PC-3 (cell line): Measurements from ENCODE around the gene SNTG2. TPM values are rescaled to one million over a fixed set of nuclear protein-coding genes. Genes with fewer than 3 reads are reported as not detected.

ENCODE experiments used
- ATAC-seq: fragments of 200-7000 bp; cut with Tn5 transposase; 2 replicates; pipeline ENCODE4 v1.9.1; 2020; ENCODE audit warnings: mild to moderate bottlenecking, moderate library complexity
- BruUV-seq: library from RNA; stranded (reverse); fragments of 400-500 nt; replicated peaks from 2 replicates; lab custom pipeline; 2021; lab: Mats Ljungman, UMichigan
- CTCF ChIA-PET: fragments of 300-600 bp; sonication (Branson Sonifier 250); formaldehyde crosslinking; loops from one replicate; lab custom pipeline; 2022; ENCODE audit warnings: antibody characterized with exemption; lab: Charles Lee
- POLR2A ChIA-PET: fragments of 300-600 bp; sonication (Branson Sonifier 250); formaldehyde crosslinking; loops from one replicate; lab custom pipeline; 2022; ENCODE audit warnings: antibody characterized with exemption; ENCODE audit not compliant: unreplicated experiment; lab: Charles Lee
- DNase-seq: peaks from one replicate; pipeline ENCODE4 v3.0.0-alpha.2; 2015
- H2AFZ ChIP-seq: fragments of 300-600 bp; sonication (generic); 2 replicates; pipeline ENCODE4 v1.6.0; 2016; ENCODE audit warnings: antibody characterized with exemption, low read length
- H3F3A ChIP-seq: fragments of 300-600 bp; sonication (generic); one replicate; pipeline ENCODE4 v1.6.0; 2017; ENCODE audit warnings: antibody characterized with exemption, low read length, control low read depth, mild to moderate bottlenecking; ENCODE audit not compliant: unreplicated experiment
- H3K27ac ChIP-seq: fragments of 300-600 bp; sonication (generic); 2 replicates; pipeline ENCODE4 v1.5.1; 2016; ENCODE audit warnings: mild to moderate bottlenecking, low read length
- H3K27me3 ChIP-seq: fragments of 300-600 bp; sonication (generic); 2 replicates; pipeline ENCODE4 v1.6.1; 2016; ENCODE audit warnings: low read length, mixed read lengths
- H3K36me3 ChIP-seq: fragments of 300-600 bp; sonication (generic); 2 replicates; pipeline ENCODE4 v1.6.1; 2016; ENCODE audit warnings: low read depth, mixed run types, low read length, mixed read lengths
- H3K4me1 ChIP-seq: fragments of 300-600 bp; sonication (generic); 2 replicates; pipeline ENCODE4 v1.5.1; 2016; ENCODE audit warnings: low read length; ENCODE audit not compliant: insufficient read depth
- H3K4me2 ChIP-seq: fragments of 300-600 bp; sonication (generic); 2 replicates; pipeline ENCODE4 v1.6.0; 2016; ENCODE audit warnings: low read length
- H3K4me3 ChIP-seq: fragments of 300-600 bp; sonication (generic); 2 replicates; pipeline ENCODE4 v1.5.1; 2016; ENCODE audit warnings: mild to moderate bottlenecking, low read length, mixed read lengths
- H3K79me2 ChIP-seq: fragments of 300-600 bp; sonication (generic); 2 replicates; pipeline ENCODE4 v1.6.1; 2017; ENCODE audit warnings: low read length, mixed read lengths
- H3K9ac ChIP-seq: fragments of 300-600 bp; sonication (generic); 2 replicates; pipeline ENCODE4 v1.6.0; 2016; ENCODE audit warnings: mild to moderate bottlenecking, low read length
- H3K9me2 ChIP-seq: fragments of 300-600 bp; sonication (generic); replicated peaks from 2 replicates; pipeline ENCODE4 v1.6.1; 2016; ENCODE audit warnings: mixed run types, low read length, mixed read lengths
- H3K9me3 ChIP-seq: fragments of 300-600 bp; sonication (generic); 2 replicates; pipeline ENCODE4 v1.6.1; 2016; ENCODE audit warnings: low read length, mixed read lengths
- H4K20me1 ChIP-seq: fragments of 300-600 bp; sonication (generic); 2 replicates; pipeline ENCODE4 v1.6.1; 2016; ENCODE audit warnings: low read length, mixed read lengths
- CTCF ChIP-seq: fragments of 300-600 bp; sonication (generic); conservative IDR thresholded peaks from 2 replicates; pipeline ENCODE4 v1.5.1; 2017; ENCODE audit warnings: antibody characterized with exemption, low read depth, mild to moderate bottlenecking, low read length
- EZH2 ChIP-seq: fragments of 300-600 bp; sonication (generic); IDR thresholded peaks from one replicate; pipeline ENCODE4 v1.6.1; 2017; ENCODE audit warnings: antibody characterized with exemption, mild to moderate bottlenecking, low read length; ENCODE audit not compliant: unreplicated experiment
- EZH2phosphoT487 ChIP-seq: fragments of 300-600 bp; sonication (generic); IDR thresholded peaks from 2 replicates; pipeline ENCODE4 v1.6.1; 2018; ENCODE audit warnings: mild to moderate bottlenecking, antibody characterized with exemption, low read length, borderline replicate concordance
- intact Hi-C: fragments of 100-400 bp; cut with micrococcal nuclease; formaldehyde crosslinking; loops from 2 replicates; pipeline ENCODE4 v1.9.0; 2023
- total RNA-seq: library from RNA; depleted of rRNA; stranded (reverse); fragments of >200 nt; gene quantifications from 2 replicates; pipeline ENCODE4 v1.2.3, GENCODE V29; 2014

Gene SNTG2
- total RNA-seq, 1 experiment from 2014 or later: not detected

DNA sequence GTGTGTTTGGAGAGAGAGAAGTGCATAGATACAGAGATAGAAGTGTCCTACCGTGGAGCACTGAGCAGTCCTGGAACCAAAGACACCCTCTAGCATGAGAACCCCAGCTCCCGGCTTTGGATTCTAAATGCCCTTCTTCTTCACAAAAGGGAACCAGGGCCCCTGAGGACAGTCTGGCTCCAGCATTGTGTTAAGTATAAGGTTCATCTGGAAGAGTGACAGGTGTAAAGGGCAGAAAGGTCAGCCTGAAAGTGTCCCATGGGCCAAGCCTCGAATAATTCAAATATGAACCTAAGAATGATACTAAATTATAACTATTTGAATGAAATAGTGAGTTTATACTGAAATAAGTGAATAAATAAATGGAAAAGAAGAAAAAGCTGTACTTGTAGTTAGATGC lies 109.7 kb downstream of the SNTG2 start:
- Histone ChIP-seq H3K4me3 (no peak overlapping the region), H3K9me3 (no peaks in the 10 kb centered on the region), H3K79me2 (no peaks in the 10 kb centered on the region), H3K27ac (no peak overlapping the region), H3K4me1 (peaks cover 2% of the 10 kb centered on the region), H3K9me2 (no peaks in the 10 kb centered on the region), H3K36me3 (no peaks in the 10 kb centered on the region), H3K4me2 (no peak overlapping the region), H2AFZ (no peak overlapping the region), H3K27me3 (peaks cover 40% of the 10 kb centered on the region), H3K9ac (no peak overlapping the region), H3F3A (no peaks in the 10 kb centered on the region), H4K20me1 (no peaks in the 10 kb centered on the region)
- ATAC-seq: no peak
- ChIA-PET POLR2A (no interaction called here), CTCF (no interaction called here)
- intact Hi-C loops: no loop called here
- no peak for DNase-seq
- TF ChIP-seq EZH2: no peak
- no TSS peak for BruUV-seq

DNA sequence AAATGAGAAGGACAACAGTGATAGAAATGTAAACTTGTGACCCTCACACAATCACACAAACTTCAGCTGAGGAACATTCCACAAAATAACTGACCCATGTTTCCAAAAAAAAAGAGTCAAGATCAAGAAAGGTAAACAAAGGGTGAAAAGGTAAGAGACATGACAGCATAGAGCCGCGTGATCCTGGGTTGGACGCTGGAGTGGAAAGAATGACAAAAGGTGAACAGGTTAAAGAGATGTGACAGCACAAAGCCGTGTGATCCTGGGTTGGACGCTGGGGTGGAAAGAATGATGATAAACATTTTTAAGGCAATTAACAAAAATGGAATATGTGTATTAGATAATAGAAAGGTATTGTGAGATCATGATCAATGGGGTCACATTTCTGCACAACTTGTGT lies 110.3 kb downstream of the SNTG2 start:
- Histone ChIP-seq H3K36me3 (no peaks in the 10 kb centered on the region), H2AFZ (no peak overlapping the region), H3F3A (no peaks in the 10 kb centered on the region), H3K27me3 (peaks cover 41% of the 10 kb centered on the region), H3K4me2 (no peak overlapping the region), H3K4me3 (no peak overlapping the region), H3K27ac (no peak overlapping the region), H3K4me1 (no peaks in the 10 kb centered on the region), H3K79me2 (no peaks in the 10 kb centered on the region), H3K9ac (no peak overlapping the region), H4K20me1 (no peaks in the 10 kb centered on the region), H3K9me2 (no peaks in the 10 kb centered on the region), H3K9me3 (no peaks in the 10 kb centered on the region; the same call in 1 of the 2 replicates)
- TF ChIP-seq CTCF (no peak), EZH2 (no peak), EZH2phosphoT487 (no peak)
- DNase-seq (no peak), ATAC-seq (no peak)
- ChIA-PET POLR2A (no interaction called here), CTCF (no interaction called here)
- BruUV-seq: no TSS peak
- intact Hi-C loops: no loop called here

DNA sequence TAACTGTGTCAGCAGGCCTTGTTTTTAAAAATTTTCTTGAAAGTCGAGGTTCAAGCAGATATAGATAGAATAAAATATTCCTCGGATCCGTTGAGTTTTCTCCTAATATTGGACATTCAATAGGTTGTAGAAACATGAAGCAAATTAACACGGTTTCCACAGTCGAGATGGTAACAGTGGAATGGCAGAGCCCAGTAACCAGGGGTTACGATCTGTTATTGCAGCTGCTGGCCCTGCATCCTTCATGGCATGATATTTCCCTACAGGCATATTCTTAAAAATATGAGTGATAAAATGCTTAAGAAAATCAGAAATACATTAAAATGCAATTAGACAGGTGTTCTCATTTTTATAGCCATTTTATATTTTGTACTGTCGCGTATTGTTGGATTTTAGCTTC lies 117.6 kb downstream of the SNTG2 start:
- intact Hi-C loops: no loop called here
- ATAC-seq (no peak), DNase-seq (no peak)
- Histone ChIP-seq H3K9me2 (no peaks in the 10 kb centered on the region), H3K79me2 (no peaks in the 10 kb centered on the region), H3K27me3 (peaks cover 62% of the 10 kb centered on the region), H3K9ac (no peak overlapping the region), H3F3A (no peaks in the 10 kb centered on the region), H3K36me3 (no peaks in the 10 kb centered on the region), H3K27ac (no peak overlapping the region), H3K4me2 (no peak overlapping the region), H2AFZ (no peak overlapping the region), H4K20me1 (no peaks in the 10 kb centered on the region), H3K4me3 (no peak overlapping the region), H3K9me3 (no peaks in the 10 kb centered on the region; the same call in 1 of the 2 replicates), H3K4me1 (no peaks in the 10 kb centered on the region)
- BruUV-seq: no TSS peak
- CTCF ChIA-PET: no interaction called here
- POLR2A ChIA-PET: no interaction called here
- TF ChIP-seq EZH2phosphoT487 (no peak), CTCF (no peak), EZH2 (no peak)
